Spleen (tissue), 11 donors: ENCODE measurements around the gene ZNF831. TPM values are rescaled to one million over a fixed set of nuclear protein-coding genes. Genes with fewer than 3 reads are reported as not detected.

Source experiments
- DNase-seq: peaks from one replicate; pipeline ENCODE4 v3.0.0-alpha.2; 2020
- H3K27ac ChIP-seq, 8 donors: fragments of 200-600 bp; sonication (generic) in 7 of 8; 1 replicate in 4 of 8; 2 replicates in 4 of 8; pipeline versions ENCODE4 v1.5.0 to v1.8.0; 2016 to 2021; ENCODE audit warnings: inconsistent platforms in 4 of 8, mild to moderate bottlenecking in 4 of 8, moderate library complexity in 1 of 8
- H3K27me3 ChIP-seq, 7 donors: fragments of 200-600 bp; sonication (generic) in 6 of 7; replicated peaks in 1 of 7; 1 replicate in 4 of 7; 2 replicates in 3 of 7; pipeline versions ENCODE4 v1.5.0 to v1.8.0; 2016 to 2021; ENCODE audit warnings: inconsistent platforms in 3 of 7, mild to moderate bottlenecking in 1 of 7
- H3K36me3 ChIP-seq, 6 donors: fragments of 200-600 bp; sonication (generic) in 5 of 6; 1 replicate in 4 of 6; 2 replicates in 2 of 6; pipeline versions ENCODE4 v1.5.0 to v1.8.0; 2016 to 2021; ENCODE audit warnings: inconsistent platforms in 2 of 6
- H3K4me1 ChIP-seq, 6 donors: fragments of 200-600 bp; sonication (generic) in 5 of 6; 1 replicate in 3 of 6; 2 replicates in 3 of 6; pipeline versions ENCODE4 v1.5.0 to v1.8.0; 2016 to 2021; ENCODE audit warnings: inconsistent platforms in 3 of 6
- H3K4me3 ChIP-seq, 8 donors: fragments of 200-600 bp; sonication (generic) in 7 of 8; 1 replicate in 4 of 8; 2 replicates in 4 of 8; pipeline versions ENCODE4 v1.5.0 to v1.8.0; 2016 to 2021; ENCODE audit warnings: inconsistent platforms in 4 of 8, mild to moderate bottlenecking in 4 of 8, moderate library complexity in 2 of 8
- H3K9me3 ChIP-seq, 8 donors: fragments of 200-600 bp; sonication (generic) in 7 of 8; 1 replicate in 4 of 8; 2 replicates in 4 of 8; pipeline versions ENCODE4 v1.5.0 to v1.8.0; 2016 to 2021; ENCODE audit warnings: inconsistent platforms in 4 of 8
- POLR2A ChIP-seq, 3 donors: fragments of 450-650 bp; IDR thresholded peaks; one replicate each; pipeline ENCODE4 v1.5.1; 2017; ENCODE audit warnings: antibody characterized with exemption in 3 of 3, mild to moderate bottlenecking in 1 of 3
- POLR2AphosphoS5 ChIP-seq, 3 donors: sonication (generic); formaldehyde crosslinking; IDR thresholded peaks; one replicate each; pipeline ENCODE4 v1.5.1; 2017; ENCODE audit warnings: antibody characterized with exemption in 3 of 3
- WGBS, 5 donors: extraction: QIAGEN DNeasy Blood & Tissue Kit in 3 of 5; methylation state at CpG; one replicate each; pipeline versions ENCODE4 v1.1.5 to v1.1.7; 2013 to 2018; 5-methylcytosine and 5-hydroxymethylcytosine counted together
- intact Hi-C: fragments of 100-400 bp; cut with DNase I; formaldehyde crosslinking; loops from one replicate; pipeline ENCODE4 v1.15.0; 2023; ENCODE audit warnings: low total_unique reads
- polyA plus RNA-seq, 3 donors: library from polyadenylated mRNA; stranded (reverse); fragments of 200-250 nt; gene quantifications; one replicate each; pipeline ENCODE4 v1.2.1, GENCODE V29; 2013
- total RNA-seq, 7 donors: library from RNA; depleted of rRNA in 3 of 7; stranded (reverse); fragments of >200 nt in 3 of 7; fragmentation: NEBNext Ultra II Directional in 4 of 7; extraction: Animal tissue kit (Norgen Biotek cat#: 25700) in 4 of 7; gene quantifications; one replicate each; pipeline versions ENCODE4 v1.1.0 to v1.2.1, GENCODE V29; 2016 to 2021
- TF ChIP-seq, protein P1 (sequence below), 11 experiments: fragments of 200-600 bp in 7 of 11; fragments of 450-650 bp in 4 of 11; sonication (generic) in 4 of 11; IDR thresholded peaks in 8 of 11; conservative IDR thresholded peaks in 3 of 11; 1 replicate in 7 of 11; 2 replicates in 4 of 11; pipeline versions ENCODE4 v1.4.0 to v1.8.0; 2016 to 2021; ENCODE audit warnings: antibody characterized with exemption in 11 of 11, inconsistent platforms in 4 of 11, mild to moderate bottlenecking in 1 of 11
- donor health status: healthy with polysubstance abuse.
- donor health status: DM: no; HTN: no; CAD: no; lungs with moderate emphysema.
- donor health status: DM: no; HTN: no; CAD: no.
- donor health status: Bipolar disorder and iron deficiency.
- donor health status: healthy.
- donor health status: DM: no; HTN: no; CAD: no.
- donor health status: DM: yes; HTN: yes; CAD: no.

The ZNF831 gene
- total and polyA plus RNA-seq, 10 donors, result 1.2 to 29.2 (median 10.3) TPM

DNA sequence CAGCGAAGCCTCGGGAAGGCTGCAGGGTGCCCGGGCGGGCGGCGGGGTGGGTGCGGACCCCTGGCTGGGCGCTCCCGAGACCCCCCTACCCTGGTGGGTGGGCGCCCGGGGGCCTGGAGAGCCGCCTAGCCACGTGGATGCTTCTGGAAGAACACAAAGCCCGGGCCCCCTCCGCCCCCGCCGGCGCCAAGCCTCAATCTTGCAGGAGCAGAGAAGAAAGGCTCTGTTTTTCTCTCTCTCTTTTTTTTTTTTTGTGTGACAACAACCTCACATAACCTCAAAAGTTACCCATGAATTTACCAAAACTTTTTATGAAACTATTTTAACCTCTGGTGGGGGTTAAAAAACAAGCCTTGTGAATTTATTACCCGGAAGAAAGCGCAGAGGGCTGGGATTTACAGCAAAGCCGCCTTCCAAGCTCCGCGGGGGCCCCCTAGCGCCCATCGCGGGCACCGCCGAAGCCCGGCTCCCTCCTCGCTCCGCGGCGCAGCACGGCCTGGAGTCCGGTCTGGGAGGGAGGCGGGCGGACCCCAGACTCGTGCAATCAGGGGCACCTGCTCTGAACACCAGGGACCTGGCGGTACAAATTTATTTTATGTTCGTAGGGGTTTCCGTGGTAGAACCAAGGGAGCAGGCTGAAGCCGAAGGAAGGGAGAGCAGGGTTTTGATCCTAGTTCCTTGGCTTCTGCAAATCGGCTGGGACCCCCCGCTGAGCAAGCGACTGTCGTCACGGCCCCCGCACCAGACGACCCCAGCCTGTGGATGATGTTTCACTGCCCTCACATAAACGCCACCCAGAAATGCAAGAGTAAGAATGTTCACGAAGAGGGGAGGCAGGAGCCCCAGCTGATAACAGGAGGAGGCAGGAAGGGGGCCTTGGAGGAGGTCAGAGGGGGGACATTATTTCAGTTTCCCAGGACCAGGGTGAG lies 58.9 kb downstream of the ZNF831 start:
- Histone ChIP-seq H3K9me3 (no peaks in the 10 kb centered on the region), H3K27ac (peak overlapping the region in 7 of 8 donors; percentile 2 to 75 (median 39)), H3K4me1 (peaks cover 10 to 30% (median 21%) of the 10 kb centered on the region in 6 donors), H3K36me3 (peaks cover 0 to 11% (median 0%) of the 10 kb centered on the region in 6 donors), H3K27me3 (peaks cover 0 to 28% (median 7%) of the 10 kb centered on the region in 7 donors), H3K4me3 (peak overlapping the region; percentile 37 to 70 (median 48))
- 1 to 4% (median 2%) methylated on average over 39 to 51 of the region's 51 CpGs for WGBS, 5 donors
- DNase-seq, result peak; percentile 95
- peak in 1 of 3 donors; percentile 71 for TF ChIP-seq POLR2AphosphoS5 (IDR thresholded peaks at IDR 0.05)
- no peak for TF ChIP-seq POLR2A (IDR thresholded peaks at IDR 0.05)
- TF ChIP-seq, protein P1, sequence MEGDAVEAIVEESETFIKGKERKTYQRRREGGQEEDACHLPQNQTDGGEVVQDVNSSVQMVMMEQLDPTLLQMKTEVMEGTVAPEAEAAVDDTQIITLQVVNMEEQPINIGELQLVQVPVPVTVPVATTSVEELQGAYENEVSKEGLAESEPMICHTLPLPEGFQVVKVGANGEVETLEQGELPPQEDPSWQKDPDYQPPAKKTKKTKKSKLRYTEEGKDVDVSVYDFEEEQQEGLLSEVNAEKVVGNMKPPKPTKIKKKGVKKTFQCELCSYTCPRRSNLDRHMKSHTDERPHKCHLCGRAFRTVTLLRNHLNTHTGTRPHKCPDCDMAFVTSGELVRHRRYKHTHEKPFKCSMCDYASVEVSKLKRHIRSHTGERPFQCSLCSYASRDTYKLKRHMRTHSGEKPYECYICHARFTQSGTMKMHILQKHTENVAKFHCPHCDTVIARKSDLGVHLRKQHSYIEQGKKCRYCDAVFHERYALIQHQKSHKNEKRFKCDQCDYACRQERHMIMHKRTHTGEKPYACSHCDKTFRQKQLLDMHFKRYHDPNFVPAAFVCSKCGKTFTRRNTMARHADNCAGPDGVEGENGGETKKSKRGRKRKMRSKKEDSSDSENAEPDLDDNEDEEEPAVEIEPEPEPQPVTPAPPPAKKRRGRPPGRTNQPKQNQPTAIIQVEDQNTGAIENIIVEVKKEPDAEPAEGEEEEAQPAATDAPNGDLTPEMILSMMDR (IDR thresholded peaks at IDR 0.05 in 8 of 11, conservative IDR thresholded peaks at IDR 0.05 in 3 of 11), result peak; percentile 77 to 98 (median 95)
- intact Hi-C loops, result loop anchor here (5.0 to 10.0 kb wide), 3 partner anchors 135 to 355 kb away; no protein-coding TSS in a partner anchor

- peak overlapping the region in 4 of 8 donors; percentile 45 to 70 (median 54) for H3K4me3 ChIP-seq
- intact Hi-C loops, result loop anchor here (5.0 to 10.0 kb wide), 3 partner anchors 136 to 356 kb away; no protein-coding TSS in a partner anchor
- H3K4me1 ChIP-seq, result peaks cover 10 to 30% (median 21%) of the 10 kb centered on the region in 6 donors
- peaks cover 0 to under 1% (median 0%) of the 10 kb centered on the region in 8 donors for H3K9me3 ChIP-seq
- DNase-seq, result no peak
- no peak for TF ChIP-seq POLR2A (IDR thresholded peaks at IDR 0.05)
- TF ChIP-seq POLR2AphosphoS5 (IDR thresholded peaks at IDR 0.05), result peak in 1 of 3 donors; percentile 36
- H3K27ac ChIP-seq, result no peak overlapping the region
- 15 to 20% (median 19%) methylated on average over 20 to 21 of the region's 21 CpGs for WGBS, 5 donors
- peaks cover 0 to 28% (median 7%) of the 10 kb centered on the region in 7 donors for H3K27me3 ChIP-seq
- peaks cover 0 to 16% (median 0%) of the 10 kb centered on the region in 6 donors for H3K36me3 ChIP-seq
Observed at GRCh38 chr20:59223182-59223601, 59.6 kb downstream of the ZNF831 start.

DNA sequence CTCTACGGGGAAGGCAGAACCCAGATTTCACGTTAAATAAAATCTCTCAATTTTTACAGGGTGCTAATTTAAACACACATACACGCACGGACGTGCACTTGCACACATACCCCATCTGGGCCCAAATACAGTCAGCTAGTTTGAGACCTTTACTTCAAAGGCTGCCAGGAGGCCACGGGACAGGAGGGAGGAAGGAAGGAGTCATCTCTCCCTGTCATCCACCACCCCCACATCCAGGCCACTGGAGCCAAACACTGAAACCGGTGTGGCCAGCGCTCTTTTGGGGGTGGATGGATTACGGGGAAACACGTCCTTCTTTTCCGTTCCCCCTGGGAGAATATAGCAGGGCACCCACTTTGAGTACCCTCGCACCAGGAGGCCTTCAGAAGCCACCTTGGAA lies 60.1 kb downstream of the ZNF831 start:
- 77 to 85% (median 81%) methylated on average over 11 to 12 of the region's 12 CpGs for WGBS, 5 donors
- peaks cover 0 to 4% (median 0%) of the 10 kb centered on the region in 8 donors for H3K9me3 ChIP-seq
- intact Hi-C loops, result loop anchor here (5.0 to 10.0 kb wide), 3 partner anchors 136 to 356 kb away; no protein-coding TSS in a partner anchor
- H3K27me3 ChIP-seq, result peaks cover 0 to 28% (median 7%) of the 10 kb centered on the region in 7 donors
- H3K4me1 ChIP-seq, result peaks cover 10 to 30% (median 21%) of the 10 kb centered on the region in 6 donors
- H3K4me3 ChIP-seq, result no peak overlapping the region
- no peak overlapping the region for H3K27ac ChIP-seq
- TF ChIP-seq POLR2A (IDR thresholded peaks at IDR 0.05), result no peak
- TF ChIP-seq POLR2AphosphoS5 (IDR thresholded peaks at IDR 0.05), result no peak
- TF ChIP-seq, protein P1 (IDR thresholded peaks at IDR 0.05 in 8 of 11, conservative IDR thresholded peaks at IDR 0.05 in 3 of 11), result no peak
- DNase-seq, result no peak
- peaks cover 0 to 19% (median 0%) of the 10 kb centered on the region in 6 donors for H3K36me3 ChIP-seq

- no peak overlapping the region for H3K27ac ChIP-seq
- H3K27me3 ChIP-seq, result peaks cover 0 to 28% (median 7%) of the 10 kb centered on the region in 7 donors
- WGBS, 5 donors, result 84 to 97% (median 96%) methylated on average over 7 to 8 of the region's 8 CpGs
- no peak overlapping the region for H3K4me3 ChIP-seq
- DNase-seq, result no peak
- H3K36me3 ChIP-seq, result peaks cover 0 to 22% (median 0%) of the 10 kb centered on the region in 6 donors
- TF ChIP-seq POLR2AphosphoS5 (IDR thresholded peaks at IDR 0.05), result peak in 1 of 3 donors; percentile 19
- TF ChIP-seq POLR2A (IDR thresholded peaks at IDR 0.05), result no peak
- TF ChIP-seq, protein P1 (IDR thresholded peaks at IDR 0.05 in 8 of 11, conservative IDR thresholded peaks at IDR 0.05 in 3 of 11), result no peak
- H3K9me3 ChIP-seq, result peaks cover 0 to 5% (median 0%) of the 10 kb centered on the region in 8 donors
- H3K4me1 ChIP-seq, result peaks cover 10 to 30% (median 21%) of the 10 kb centered on the region in 6 donors
- intact Hi-C loops, result loop anchor here (5.0 to 10.0 kb wide), 3 partner anchors 137 to 357 kb away; no protein-coding TSS in a partner anchor
Observed at GRCh38 chr20:59224236-59224635, 60.6 kb downstream of the ZNF831 start.
